ENCODE results near the gene DLGAP3. TPM values are rescaled to one million over a fixed set of nuclear protein-coding genes. Genes with fewer than 3 reads are reported as not detected.

The DLGAP3 gene
- polyA plus RNA-seq, 1 donor from 2014 or later = 2.9 TPM

DNA sequence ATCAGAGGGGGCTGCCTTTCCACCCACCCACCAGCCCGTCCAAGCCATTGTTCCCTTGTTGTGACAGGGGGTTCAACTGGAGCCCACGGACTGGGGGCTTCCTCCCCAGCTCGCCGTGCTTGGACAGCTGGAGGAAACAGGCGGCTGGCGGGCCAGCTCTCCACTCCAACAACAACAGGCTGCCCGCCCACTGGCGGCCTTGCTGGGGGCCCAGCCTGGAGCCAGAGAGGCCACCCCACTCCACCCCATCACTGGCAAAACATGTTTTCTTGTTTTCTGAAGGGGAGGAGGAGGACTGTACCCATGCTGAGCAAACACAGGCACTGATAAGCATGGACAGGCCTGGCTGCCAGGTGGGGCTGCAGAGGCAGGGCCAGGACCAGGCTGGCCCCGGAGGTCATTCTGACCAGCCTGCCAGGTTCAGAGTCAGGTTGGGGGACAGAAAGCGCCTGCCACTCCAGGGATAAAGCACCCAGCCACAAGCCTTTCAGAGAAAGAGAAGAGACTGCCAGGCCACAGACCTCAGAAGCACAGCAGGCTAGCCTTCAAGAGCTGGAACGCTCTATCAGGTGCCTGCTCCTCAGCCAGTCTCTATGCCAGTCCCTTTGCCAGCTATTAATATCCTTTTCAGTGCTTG, 103.9 kb downstream of the DLGAP3 start:
- no peak for TF ChIP-seq RAD21 (conservative IDR thresholded peaks at IDR 0.05)
- TF ChIP-seq MXI1 (conservative IDR thresholded peaks at IDR 0.05; ENCODE audit: poor library complexity, severe bottlenecking) = no peak
- Histone ChIP-seq H4K20me1 (ENCODE audit: insufficient read depth) (no peaks in the 10 kb centered on the region), H3K27me3 (ENCODE audit: insufficient read depth, low read depth, low read length) (no peaks in the 10 kb centered on the region), H3K79me2 (replicated peaks; ENCODE audit: insufficient read depth, low read length) (no peaks in the 10 kb centered on the region), H3K27ac (ENCODE audit: low read length) (no peak overlapping the region), H3K36me3 (ENCODE audit: insufficient read depth, low read length) (no peaks in the 10 kb centered on the region), H3K4me2 (ENCODE audit: low read length) (no peak overlapping the region), H3K9me2 (ENCODE audit: insufficient read depth, low read length) (no peaks in the 10 kb centered on the region), H2AFZ (ENCODE audit: low read depth, low read length) (no peak overlapping the region), H3K9me3 (ENCODE audit: low read length) (no peaks in the 10 kb centered on the region), H3K9ac (ENCODE audit: low read length) (no peak overlapping the region), H3K4me3 (ENCODE audit: low read length) (no peak overlapping the region), H3F3A (ENCODE audit: insufficient read depth, low read length, poor library complexity, severe bottlenecking) (no peaks in the 10 kb centered on the region)

DNA sequence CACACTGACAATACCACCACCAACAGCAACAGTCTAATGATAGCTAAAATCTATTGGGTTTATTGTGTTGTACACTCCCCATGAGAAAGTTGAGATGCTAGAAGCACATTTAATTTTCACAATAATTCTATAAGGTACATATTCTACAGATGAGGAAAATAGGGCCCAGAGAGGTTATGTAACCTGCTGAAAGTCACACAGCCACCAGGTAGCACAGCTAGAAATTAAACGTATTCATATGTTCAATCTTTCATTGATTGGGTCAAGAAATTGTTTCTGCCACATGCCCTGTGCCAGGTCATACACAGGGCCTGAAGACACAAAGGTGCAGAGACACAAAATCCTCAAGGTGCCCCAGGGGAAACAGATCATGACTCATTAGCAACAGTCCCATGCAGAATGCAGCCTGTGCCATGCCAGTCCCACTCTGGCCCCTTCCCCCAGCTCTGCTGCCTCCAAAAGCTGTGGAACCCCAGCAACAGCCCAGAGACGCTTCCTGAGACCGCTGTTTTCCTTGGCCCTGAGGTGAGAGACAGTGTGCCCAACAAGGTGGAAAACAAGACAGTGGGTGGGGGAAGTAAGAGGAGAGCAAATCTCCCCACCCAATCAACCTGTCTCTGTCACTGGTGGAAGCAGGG, 104.5 kb downstream of the DLGAP3 start:
- TF ChIP-seq SMC3 (conservative IDR thresholded peaks at IDR 0.05; ENCODE audit: poor library complexity) = no peak
- no peak for TF ChIP-seq EP300 (conservative IDR thresholded peaks at IDR 0.05; ENCODE audit: poor library complexity, severe bottlenecking)
- no peak for TF ChIP-seq RAD21 (conservative IDR thresholded peaks at IDR 0.05)
- no peak for TF ChIP-seq EZH2 (IDR thresholded peaks at IDR 0.05; ENCODE audit: borderline replicate concordance, insufficient read depth, low read length, poor library complexity, severe bottlenecking)
- TF ChIP-seq, protein P1, sequence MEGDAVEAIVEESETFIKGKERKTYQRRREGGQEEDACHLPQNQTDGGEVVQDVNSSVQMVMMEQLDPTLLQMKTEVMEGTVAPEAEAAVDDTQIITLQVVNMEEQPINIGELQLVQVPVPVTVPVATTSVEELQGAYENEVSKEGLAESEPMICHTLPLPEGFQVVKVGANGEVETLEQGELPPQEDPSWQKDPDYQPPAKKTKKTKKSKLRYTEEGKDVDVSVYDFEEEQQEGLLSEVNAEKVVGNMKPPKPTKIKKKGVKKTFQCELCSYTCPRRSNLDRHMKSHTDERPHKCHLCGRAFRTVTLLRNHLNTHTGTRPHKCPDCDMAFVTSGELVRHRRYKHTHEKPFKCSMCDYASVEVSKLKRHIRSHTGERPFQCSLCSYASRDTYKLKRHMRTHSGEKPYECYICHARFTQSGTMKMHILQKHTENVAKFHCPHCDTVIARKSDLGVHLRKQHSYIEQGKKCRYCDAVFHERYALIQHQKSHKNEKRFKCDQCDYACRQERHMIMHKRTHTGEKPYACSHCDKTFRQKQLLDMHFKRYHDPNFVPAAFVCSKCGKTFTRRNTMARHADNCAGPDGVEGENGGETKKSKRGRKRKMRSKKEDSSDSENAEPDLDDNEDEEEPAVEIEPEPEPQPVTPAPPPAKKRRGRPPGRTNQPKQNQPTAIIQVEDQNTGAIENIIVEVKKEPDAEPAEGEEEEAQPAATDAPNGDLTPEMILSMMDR (IDR thresholded peaks at IDR 0.05; ENCODE audit: poor library complexity, severe bottlenecking) = no peak
- TF ChIP-seq MXI1 (conservative IDR thresholded peaks at IDR 0.05; ENCODE audit: poor library complexity, severe bottlenecking) = no peak
- no peak for TF ChIP-seq TAF1 (IDR thresholded peaks at IDR 0.05; ENCODE audit: low read depth)
- TF ChIP-seq POLR2AphosphoS5 (IDR thresholded peaks at IDR 0.05) = no peak
- TF ChIP-seq, protein P2, sequence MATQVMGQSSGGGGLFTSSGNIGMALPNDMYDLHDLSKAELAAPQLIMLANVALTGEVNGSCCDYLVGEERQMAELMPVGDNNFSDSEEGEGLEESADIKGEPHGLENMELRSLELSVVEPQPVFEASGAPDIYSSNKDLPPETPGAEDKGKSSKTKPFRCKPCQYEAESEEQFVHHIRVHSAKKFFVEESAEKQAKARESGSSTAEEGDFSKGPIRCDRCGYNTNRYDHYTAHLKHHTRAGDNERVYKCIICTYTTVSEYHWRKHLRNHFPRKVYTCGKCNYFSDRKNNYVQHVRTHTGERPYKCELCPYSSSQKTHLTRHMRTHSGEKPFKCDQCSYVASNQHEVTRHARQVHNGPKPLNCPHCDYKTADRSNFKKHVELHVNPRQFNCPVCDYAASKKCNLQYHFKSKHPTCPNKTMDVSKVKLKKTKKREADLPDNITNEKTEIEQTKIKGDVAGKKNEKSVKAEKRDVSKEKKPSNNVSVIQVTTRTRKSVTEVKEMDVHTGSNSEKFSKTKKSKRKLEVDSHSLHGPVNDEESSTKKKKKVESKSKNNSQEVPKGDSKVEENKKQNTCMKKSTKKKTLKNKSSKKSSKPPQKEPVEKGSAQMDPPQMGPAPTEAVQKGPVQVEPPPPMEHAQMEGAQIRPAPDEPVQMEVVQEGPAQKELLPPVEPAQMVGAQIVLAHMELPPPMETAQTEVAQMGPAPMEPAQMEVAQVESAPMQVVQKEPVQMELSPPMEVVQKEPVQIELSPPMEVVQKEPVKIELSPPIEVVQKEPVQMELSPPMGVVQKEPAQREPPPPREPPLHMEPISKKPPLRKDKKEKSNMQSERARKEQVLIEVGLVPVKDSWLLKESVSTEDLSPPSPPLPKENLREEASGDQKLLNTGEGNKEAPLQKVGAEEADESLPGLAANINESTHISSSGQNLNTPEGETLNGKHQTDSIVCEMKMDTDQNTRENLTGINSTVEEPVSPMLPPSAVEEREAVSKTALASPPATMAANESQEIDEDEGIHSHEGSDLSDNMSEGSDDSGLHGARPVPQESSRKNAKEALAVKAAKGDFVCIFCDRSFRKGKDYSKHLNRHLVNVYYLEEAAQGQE (IDR thresholded peaks at IDR 0.05; ENCODE audit: borderline replicate concordance) = no peak
- H3K9me2 ChIP-seq (ENCODE audit: insufficient read depth, low read length) = no peaks in the 10 kb centered on the region
- no peak overlapping the region for H3K4me3 ChIP-seq (ENCODE audit: low read length)
- H3K9me3 ChIP-seq (ENCODE audit: low read length) = no peaks in the 10 kb centered on the region
- no peak overlapping the region for H3K27ac ChIP-seq (ENCODE audit: low read length)
- H4K20me1 ChIP-seq (ENCODE audit: insufficient read depth) = no peaks in the 10 kb centered on the region
- no peaks in the 10 kb centered on the region for H3F3A ChIP-seq (ENCODE audit: insufficient read depth, low read length, poor library complexity, severe bottlenecking)
- H3K27me3 ChIP-seq (ENCODE audit: insufficient read depth, low read depth, low read length) = no peaks in the 10 kb centered on the region
- no peak overlapping the region for H3K4me2 ChIP-seq (ENCODE audit: low read length)
- H3K36me3 ChIP-seq (ENCODE audit: insufficient read depth, low read length) = no peaks in the 10 kb centered on the region
- no peak overlapping the region for H2AFZ ChIP-seq (ENCODE audit: low read depth, low read length)
- no peak overlapping the region for H3K9ac ChIP-seq (ENCODE audit: low read length)
- H3K79me2 ChIP-seq (replicated peaks; ENCODE audit: insufficient read depth, low read length) = no peaks in the 10 kb centered on the region
